ENCODE measurements around the gene IQSEC3.

- TF ChIP-seq ATF2 (CRISPR knock-in tag; IDR thresholded peaks at IDR 0.05) (no peak), POLR2A (IDR thresholded peaks at IDR 0.05; ENCODE audit: insufficient read depth in 1 of 2, low read depth in 2 of 2, low read length in 2 of 2) (no peak), ZNF160 (CRISPR knock-in tag; IDR thresholded peaks at IDR 0.05) (no peak), FOXK2 (IDR thresholded peaks at IDR 0.05) (no peak), TFAP4 (IDR thresholded peaks at IDR 0.05; ENCODE audit: borderline replicate concordance, low read depth) (no peak), ZBTB20 (CRISPR knock-in tag; IDR thresholded peaks at IDR 0.05; ENCODE audit: borderline replicate concordance, low read depth) (no peak)
These were observed 129.4 kb downstream of the IQSEC3 start for GRCh38 chr12:195951-196350.
